Mesendoderm (in vitro differentiated cells): ENCODE data around the gene RCSD1.

Experiments
- DNase-seq: peaks from one replicate; pipeline ENCODE4 v3.0.0; 2013
- H2AK5ac ChIP-seq: 2 replicates; pipeline ENCODE4 v1.6.1; 2013; ENCODE audit warnings: low read length, inconsistent platforms
- H2BK120ac ChIP-seq: 2 replicates; pipeline ENCODE4 v1.6.1; 2013; ENCODE audit warnings: low read depth, mild to moderate bottlenecking, low read length, moderate library complexity, mixed read lengths
- H2BK15ac ChIP-seq: replicated peaks from 2 replicates; pipeline ENCODE4 v1.6.1; 2013; ENCODE audit warnings: low read depth, mild to moderate bottlenecking, moderate library complexity
- H2BK5ac ChIP-seq: 2 replicates; pipeline ENCODE4 v1.6.1; 2013; ENCODE audit warnings: low read length, inconsistent platforms
- H3K18ac ChIP-seq: 2 replicates; pipeline ENCODE4 v1.6.1; 2013; ENCODE audit warnings: mild to moderate bottlenecking, low read length, mixed read lengths
- H3K23ac ChIP-seq: one replicate; pipeline ENCODE4 v1.6.1; 2013; ENCODE audit warnings: low read length
- H3K27ac ChIP-seq: 2 replicates; pipeline ENCODE4 v1.5.1; 2013; ENCODE audit warnings: low read depth, mild to moderate bottlenecking, inconsistent platforms, low read length, moderate library complexity
- H3K27me3 ChIP-seq: 2 replicates; pipeline ENCODE4 v1.6.1; 2013; ENCODE audit warnings: low read length, control low read depth, mild to moderate bottlenecking, inconsistent platforms; ENCODE audit not compliant: insufficient read depth, poor library complexity
- H3K36me3 ChIP-seq: 2 replicates; pipeline ENCODE4 v1.6.1; 2013; ENCODE audit warnings: low read length, inconsistent platforms; ENCODE audit not compliant: control insufficient read depth, insufficient read depth
- H3K4ac ChIP-seq: one replicate; pipeline ENCODE4 v1.6.1; 2013; ENCODE audit warnings: low read depth, mild to moderate bottlenecking, low read length, moderate library complexity
- H3K4me1 ChIP-seq: 2 replicates; pipeline ENCODE4 v1.6.1; 2013; ENCODE audit warnings: low read depth, low read length, inconsistent platforms; ENCODE audit not compliant: control insufficient read depth
- H3K4me2 ChIP-seq: 2 replicates; pipeline ENCODE4 v1.6.1; 2013; ENCODE audit warnings: low read length
- H3K4me3 ChIP-seq: 2 replicates; pipeline ENCODE4 v1.5.1; 2013; ENCODE audit warnings: mild to moderate bottlenecking, low read length
- H3K56ac ChIP-seq: one replicate; pipeline ENCODE4 v1.6.1; 2013; ENCODE audit warnings: low read length
- H3K79me1 ChIP-seq: 2 replicates; pipeline ENCODE4 v1.6.1; 2013; ENCODE audit warnings: low read length, inconsistent platforms
- H3K79me2 ChIP-seq: 2 replicates; pipeline ENCODE4 v1.6.1; 2013; ENCODE audit warnings: mild to moderate bottlenecking, low read length; ENCODE audit not compliant: control insufficient read depth, insufficient read depth
- H3K9ac ChIP-seq: 2 replicates; pipeline ENCODE4 v1.6.1; 2013; ENCODE audit warnings: low read length, inconsistent platforms
- H4K5ac ChIP-seq: one replicate; pipeline ENCODE4 v1.6.1; 2013; ENCODE audit warnings: low read length
- H4K8ac ChIP-seq: one replicate; pipeline ENCODE4 v1.6.1; 2013; ENCODE audit warnings: low read depth, mild to moderate bottlenecking, control low read depth, low read length, moderate library complexity
- WGBS: extraction: QIAGEN DNeasy Blood & Tissue Kit; methylation state at CpG from one replicate; pipeline ENCODE4 v1.1.7; 2013; ENCODE audit warnings: low lambda C conversion rate, missing lambda C conversion rate; ENCODE audit not compliant: insufficient coverage; ENCODE audit errors: extremely low coverage; 5-methylcytosine and 5-hydroxymethylcytosine counted together

RCSD1 gene

DNA sequence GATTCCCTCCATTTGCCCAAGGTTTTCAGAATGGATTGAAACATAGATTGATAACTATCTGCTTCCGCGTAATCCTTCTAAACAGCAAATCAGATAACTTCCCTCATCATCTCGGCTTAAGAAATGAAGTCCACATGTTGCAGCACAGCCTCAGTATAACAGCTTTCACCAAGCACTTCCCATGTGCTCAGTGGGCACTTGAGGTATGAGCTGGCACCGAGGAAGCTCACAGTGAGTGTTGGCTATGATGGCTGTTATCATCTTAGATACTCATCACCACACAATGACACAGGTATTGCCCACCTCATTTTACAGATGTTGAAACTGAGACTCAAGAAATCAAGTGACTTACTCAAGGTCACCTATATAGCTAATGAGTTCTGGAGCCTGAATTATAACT lies 43.2 kb downstream of the RCSD1 start:
- H3K27ac ChIP-seq = no peak overlapping the region
- H3K56ac ChIP-seq = no peak overlapping the region
- H3K18ac ChIP-seq = no peak overlapping the region
- no peak overlapping the region for H2BK15ac ChIP-seq
- peaks cover 15% of the 10 kb centered on the region for H3K4me1 ChIP-seq
- H3K27me3 ChIP-seq = no peaks in the 10 kb centered on the region
- H3K23ac ChIP-seq = no peak overlapping the region
- DNase-seq = no peak
- H2AK5ac ChIP-seq = no peak overlapping the region
- H3K79me2 ChIP-seq = no peaks in the 10 kb centered on the region
- no peak overlapping the region for H3K4me2 ChIP-seq
- H3K79me1 ChIP-seq = no peaks in the 10 kb centered on the region
- H4K8ac ChIP-seq = no peak overlapping the region
- H2BK5ac ChIP-seq = no peak overlapping the region
- H3K9ac ChIP-seq = no peak overlapping the region
- no peak overlapping the region for H4K5ac ChIP-seq
- H3K36me3 ChIP-seq = no peaks in the 10 kb centered on the region
- H3K4ac ChIP-seq = no peak overlapping the region
- no peak overlapping the region for H2BK120ac ChIP-seq
- no CpG with 5 or more reads among the region's 4 CpGs for WGBS
- H3K4me3 ChIP-seq = no peak overlapping the region

DNA sequence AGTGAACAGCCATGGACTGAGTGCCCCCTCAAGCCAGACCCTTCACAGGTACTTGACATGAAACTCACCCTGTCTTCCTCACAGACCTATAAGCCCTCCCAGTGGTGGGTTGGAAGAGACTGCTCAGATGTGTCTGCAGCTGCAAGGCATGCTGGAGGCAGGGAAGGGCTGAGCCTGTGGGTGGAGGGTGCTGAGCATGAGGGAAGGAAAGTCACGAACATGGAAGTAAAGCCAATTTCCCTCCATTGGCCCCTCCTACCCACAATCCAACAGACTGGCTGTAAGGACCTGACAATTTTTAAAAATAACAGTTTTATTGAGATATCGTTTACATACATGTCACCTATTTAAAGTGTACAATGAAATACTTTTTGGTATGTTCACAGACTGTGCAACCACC lies 44.1 kb downstream of the RCSD1 start:
- H2BK5ac ChIP-seq = no peak overlapping the region
- H2BK120ac ChIP-seq = no peak overlapping the region
- no peaks in the 10 kb centered on the region for H3K79me2 ChIP-seq
- H3K27me3 ChIP-seq = no peaks in the 10 kb centered on the region
- H2AK5ac ChIP-seq = peak overlapping the region; percentile 76
- no peak overlapping the region for H2BK15ac ChIP-seq
- WGBS = no CpG with 5 or more reads among the region's 2 CpGs
- H3K36me3 ChIP-seq = no peaks in the 10 kb centered on the region
- no peak overlapping the region for H3K56ac ChIP-seq
- H3K4ac ChIP-seq = no peak overlapping the region
- no peak overlapping the region for H3K4me3 ChIP-seq
- no peaks in the 10 kb centered on the region for H3K79me1 ChIP-seq
- H3K9ac ChIP-seq = no peak overlapping the region
- DNase-seq = no peak
- no peak overlapping the region for H4K5ac ChIP-seq
- H4K8ac ChIP-seq = no peak overlapping the region
- H3K18ac ChIP-seq = no peak overlapping the region
- no peak overlapping the region for H3K27ac ChIP-seq
- no peak overlapping the region for H3K23ac ChIP-seq
- no peak overlapping the region for H3K4me2 ChIP-seq
- peaks cover 20% of the 10 kb centered on the region for H3K4me1 ChIP-seq

DNA sequence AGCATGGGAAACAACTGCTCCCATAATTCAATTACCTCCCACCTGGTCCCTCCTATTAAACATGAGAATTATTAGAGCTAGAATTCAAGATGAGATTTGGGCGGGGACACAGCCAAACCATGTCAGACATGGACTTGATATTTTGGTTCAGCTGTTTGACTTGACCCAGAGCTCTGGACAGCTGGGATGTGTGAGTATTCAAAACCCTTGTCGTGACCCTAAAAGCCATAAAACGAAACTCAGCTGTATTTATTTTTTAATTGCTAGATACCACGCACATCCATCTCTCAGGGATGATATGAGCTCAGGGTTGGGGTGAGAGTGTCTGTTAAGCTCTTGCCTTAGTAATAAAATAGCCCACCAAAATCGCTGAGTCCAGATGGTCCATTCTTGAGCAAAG lies 45.4 kb downstream of the RCSD1 start:
- Histone ChIP-seq H3K27me3 (no peaks in the 10 kb centered on the region), H3K79me2 (no peaks in the 10 kb centered on the region), H2BK120ac (no peak overlapping the region), H3K9ac (no peak overlapping the region), H4K8ac (no peak overlapping the region), H4K5ac (no peak overlapping the region), H3K4me1 (peaks cover 16% of the 10 kb centered on the region), H3K23ac (no peak overlapping the region), H2BK15ac (no peak overlapping the region), H3K56ac (no peak overlapping the region), H3K4me3 (no peak overlapping the region), H3K4me2 (no peak overlapping the region), H2BK5ac (no peak overlapping the region), H3K79me1 (no peaks in the 10 kb centered on the region), H3K27ac (no peak overlapping the region), H3K36me3 (no peaks in the 10 kb centered on the region), H3K4ac (no peak overlapping the region), H2AK5ac (no peak overlapping the region), H3K18ac (no peak overlapping the region)
- no CpG with 5 or more reads among the region's 5 CpGs for WGBS
- DNase-seq = no peak

DNA sequence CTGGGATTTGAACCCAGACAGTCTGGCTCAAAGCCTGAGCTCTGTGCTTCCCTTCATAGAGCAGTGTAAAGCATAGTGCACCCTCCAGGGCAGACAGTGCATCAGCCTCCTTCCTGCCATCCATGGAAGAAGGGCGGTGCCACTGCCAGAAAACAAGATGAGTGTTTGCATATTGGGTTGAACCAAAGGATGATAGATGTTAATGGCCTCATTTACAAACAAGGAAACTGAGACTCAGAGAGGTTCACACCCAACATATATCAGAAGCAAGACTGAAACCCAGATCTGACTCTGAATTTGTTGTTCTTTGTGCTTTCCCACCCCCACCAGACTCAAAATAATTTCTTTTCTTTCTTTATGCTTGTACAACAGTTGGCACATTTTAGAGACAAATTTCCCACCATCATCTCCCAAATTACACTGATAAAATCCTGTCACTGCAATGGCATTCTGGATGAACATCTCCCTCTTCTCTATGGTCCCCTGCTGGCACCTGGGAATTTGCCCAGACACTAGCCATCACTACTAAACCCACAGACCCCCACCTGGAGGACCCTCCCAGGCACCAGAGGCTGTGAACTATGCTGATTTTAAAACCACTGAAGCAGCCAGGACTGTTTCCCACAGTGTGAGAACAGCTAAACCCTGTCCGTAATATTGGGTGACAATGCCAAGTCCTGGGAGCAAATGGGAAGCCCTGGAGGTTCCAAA lies 46.3 kb downstream of the RCSD1 start:
- whole genome bisulfite sequencing = no CpG with 5 or more reads among the region's 2 CpGs
- H3K18ac ChIP-seq = peak overlapping the region; percentile 47

DNA sequence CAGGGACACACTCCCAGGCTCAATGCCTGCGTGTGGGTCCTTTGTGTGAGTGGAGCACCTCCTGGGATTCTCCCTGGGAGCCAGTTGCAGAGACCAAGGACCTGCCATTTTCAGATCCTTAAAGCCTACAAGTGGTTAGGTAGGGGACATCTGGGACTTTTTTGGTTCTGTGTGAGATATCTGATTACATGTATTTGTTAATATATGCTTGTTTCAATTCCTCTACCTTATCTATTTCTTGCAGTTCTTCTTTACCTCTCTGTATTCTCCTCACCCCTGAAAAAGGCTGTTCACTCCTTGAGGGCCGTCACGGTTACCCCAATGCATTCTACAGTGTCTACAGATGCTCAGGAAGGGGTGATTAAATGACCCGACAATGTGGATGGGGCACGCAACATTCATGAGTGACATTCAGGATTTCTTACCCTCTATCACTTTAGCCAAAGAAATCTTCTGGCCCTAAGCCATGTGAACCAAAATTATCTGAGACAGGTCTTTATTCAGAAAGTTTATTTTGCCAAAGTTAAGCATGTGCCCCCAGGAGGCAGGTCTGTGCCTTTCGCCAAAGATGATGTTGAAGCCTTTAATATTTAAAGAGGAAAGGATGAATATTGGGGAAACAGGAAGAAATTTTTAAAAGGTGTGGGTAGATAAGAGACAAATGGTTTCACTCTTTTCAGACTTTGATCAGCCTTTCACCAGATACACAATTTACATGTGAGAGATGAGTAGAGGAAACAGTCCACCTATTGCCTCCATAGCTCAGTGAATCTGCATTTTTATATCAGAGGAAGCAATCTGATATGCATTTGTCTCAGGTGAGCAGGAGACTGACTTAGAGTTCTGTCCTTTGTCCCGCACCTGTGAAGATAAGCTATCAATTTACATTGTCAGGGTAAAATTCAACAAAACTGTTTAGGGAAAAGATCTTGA lies 47.1 kb downstream of the RCSD1 start:
- Histone ChIP-seq H3K4me2 (no peak overlapping the region), H2BK120ac (no peak overlapping the region), H3K4me3 (no peak overlapping the region), H3K9ac (no peak overlapping the region), H3K27me3 (no peaks in the 10 kb centered on the region), H3K79me2 (no peaks in the 10 kb centered on the region), H3K4me1 (peaks cover 16% of the 10 kb centered on the region), H4K8ac (no peak overlapping the region), H3K23ac (no peak overlapping the region), H4K5ac (no peak overlapping the region), H3K18ac (peak overlapping the region; percentile 47), H2BK15ac (no peak overlapping the region), H3K79me1 (no peaks in the 10 kb centered on the region), H3K56ac (peak overlapping the region; percentile 28), H3K4ac (no peak overlapping the region), H2AK5ac (no peak overlapping the region), H3K36me3 (no peaks in the 10 kb centered on the region), H2BK5ac (peak overlapping the region; percentile 29), H3K27ac (no peak overlapping the region)
- no CpG with 5 or more reads among the region's 7 CpGs for WGBS
- no peak for DNase-seq

More for the DNA sequence above, 46.3 kb downstream of the RCSD1 start:
- Histone ChIP-seq H3K79me1 (no peaks in the 10 kb centered on the region), H3K4me1 (peaks cover 16% of the 10 kb centered on the region), H3K36me3 (no peaks in the 10 kb centered on the region), H3K4me3 (no peak overlapping the region), H4K8ac (no peak overlapping the region), H2BK120ac (no peak overlapping the region), H4K5ac (no peak overlapping the region), H3K4me2 (no peak overlapping the region), H3K27ac (no peak overlapping the region), H3K79me2 (no peaks in the 10 kb centered on the region), H3K9ac (no peak overlapping the region), H2AK5ac (no peak overlapping the region), H3K4ac (no peak overlapping the region), H3K56ac (peak overlapping the region; percentile 28), H2BK15ac (no peak overlapping the region), H2BK5ac (peak overlapping the region; percentile 29), H3K23ac (no peak overlapping the region), H3K27me3 (no peaks in the 10 kb centered on the region)
- DNase-seq = no peak
